ENCODE data around the gene SEC11C. TPM values are rescaled to one million over a fixed set of nuclear protein-coding genes. Genes with fewer than 3 reads are reported as not detected.

The SEC11C gene
- total RNA-seq, 1 experiment from 2014 or later: 50.6 TPM

- ChIA-PET POLR2A (ENCODE audit: unreplicated experiment) (no interaction called here), CTCF (no interaction called here)
- Histone ChIP-seq H3K27me3 (ENCODE audit: low read length) (peaks cover 12% of the 10 kb centered on the region), H2AFZ (ENCODE audit: low read length) (no peak overlapping the region), H3K9ac (ENCODE audit: low read length) (no peak overlapping the region), H3K36me3 (ENCODE audit: low read depth, low read length) (no peaks in the 10 kb centered on the region), H3F3A (ENCODE audit: low read length, unreplicated experiment) (no peaks in the 10 kb centered on the region), H3K27ac (ENCODE audit: low read length) (no peak overlapping the region), H3K4me1 (ENCODE audit: insufficient read depth, low read length) (no peaks in the 10 kb centered on the region), H3K4me3 (ENCODE audit: low read length) (no peak overlapping the region), H3K9me3 (ENCODE audit: low read length) (no peaks in the 10 kb centered on the region), H4K20me1 (ENCODE audit: low read length) (no peaks in the 10 kb centered on the region), H3K9me2 (replicated peaks; ENCODE audit: low read length) (no peaks in the 10 kb centered on the region), H3K4me2 (ENCODE audit: low read length) (no peak overlapping the region), H3K79me2 (ENCODE audit: low read length) (no peaks in the 10 kb centered on the region)
- TF ChIP-seq EZH2 (IDR thresholded peaks at IDR 0.05; ENCODE audit: low read length, unreplicated experiment) (no peak), EZH2phosphoT487 (IDR thresholded peaks at IDR 0.05; ENCODE audit: borderline replicate concordance, low read length) (no peak)
- ATAC-seq: no peak
- DNase-seq: no peak
- no TSS peak for BruUV-seq (replicated peaks)
- intact Hi-C loops (cut with micrococcal nuclease): no loop called here
Measured at GRCh38 chr18:59189008-59189407, 49.3 kb downstream of the SEC11C start.

GRCh38 chr18:59189746-59190145 lies 50.1 kb downstream of the SEC11C start:
- Histone ChIP-seq H3K4me1 (ENCODE audit: insufficient read depth, low read length) (no peaks in the 10 kb centered on the region), H3K9me2 (replicated peaks; ENCODE audit: low read length) (no peaks in the 10 kb centered on the region), H3K4me2 (ENCODE audit: low read length) (no peak overlapping the region), H3K9me3 (ENCODE audit: low read length) (no peaks in the 10 kb centered on the region), H3K79me2 (ENCODE audit: low read length) (no peaks in the 10 kb centered on the region), H4K20me1 (ENCODE audit: low read length) (no peaks in the 10 kb centered on the region), H3K27me3 (ENCODE audit: low read length) (peaks cover 5% of the 10 kb centered on the region), H3K27ac (ENCODE audit: low read length) (no peak overlapping the region), H3F3A (ENCODE audit: low read length, unreplicated experiment) (no peaks in the 10 kb centered on the region), H2AFZ (ENCODE audit: low read length) (no peak overlapping the region), H3K36me3 (ENCODE audit: low read depth, low read length) (no peaks in the 10 kb centered on the region), H3K9ac (ENCODE audit: low read length) (no peak overlapping the region), H3K4me3 (ENCODE audit: low read length) (no peak overlapping the region)
- TF ChIP-seq EZH2phosphoT487 (IDR thresholded peaks at IDR 0.05; ENCODE audit: borderline replicate concordance, low read length) (no peak), CTCF (conservative IDR thresholded peaks at IDR 0.05; ENCODE audit: low read depth, low read length) (no peak), EZH2 (IDR thresholded peaks at IDR 0.05; ENCODE audit: low read length, unreplicated experiment) (no peak)
- no peak for DNase-seq
- CTCF ChIA-PET: no interaction called here
- BruUV-seq (replicated peaks): no TSS peak
- no peak for ATAC-seq
- intact Hi-C loops (cut with micrococcal nuclease): no loop called here
- POLR2A ChIA-PET (ENCODE audit: unreplicated experiment): interaction anchor here (0.6 kb wide), 1 partner anchor 13 kb away, joined by 3 read pairs; no protein-coding TSS in a partner anchor

- CTCF ChIA-PET: no interaction called here
- no TSS peak for BruUV-seq (replicated peaks)
- no peaks in the 10 kb centered on the region for H3K36me3 ChIP-seq (ENCODE audit: low read depth, low read length)
Measured at GRCh38 chr18:59196161-59196725, 56.6 kb downstream of the SEC11C start.

More at GRCh38 chr18:59196161-59196725, 56.6 kb downstream of the SEC11C start:
- Histone ChIP-seq H3K9me3 (ENCODE audit: low read length) (no peaks in the 10 kb centered on the region), H3K27me3 (ENCODE audit: low read length) (peaks cover 31% of the 10 kb centered on the region), H3K79me2 (ENCODE audit: low read length) (no peaks in the 10 kb centered on the region), H3K27ac (ENCODE audit: low read length) (no peak overlapping the region), H3K4me3 (ENCODE audit: low read length) (no peak overlapping the region), H3K9me2 (replicated peaks; ENCODE audit: low read length) (no peaks in the 10 kb centered on the region), H3F3A (ENCODE audit: low read length, unreplicated experiment) (no peaks in the 10 kb centered on the region), H4K20me1 (ENCODE audit: low read length) (no peaks in the 10 kb centered on the region), H3K4me1 (ENCODE audit: insufficient read depth, low read length) (no peaks in the 10 kb centered on the region), H3K4me2 (ENCODE audit: low read length) (no peak overlapping the region), H3K9ac (ENCODE audit: low read length) (no peak overlapping the region), H2AFZ (ENCODE audit: low read length) (no peak overlapping the region)
- DNase-seq (no peak), ATAC-seq (no peak)
- TF ChIP-seq EZH2phosphoT487 (IDR thresholded peaks at IDR 0.05; ENCODE audit: borderline replicate concordance, low read length) (no peak), EZH2 (IDR thresholded peaks at IDR 0.05; ENCODE audit: low read length, unreplicated experiment) (no peak), CTCF (conservative IDR thresholded peaks at IDR 0.05; ENCODE audit: low read depth, low read length) (no peak)
- POLR2A ChIA-PET (ENCODE audit: unreplicated experiment): no interaction called here
- intact Hi-C loops (cut with micrococcal nuclease): no loop called here

Data from PC-3 (cell line).